GM12874 (cell line): ENCODE measurements around the gene TAF3.

Source experiments
- CTCF ChIP-seq: IDR thresholded peaks from 2 replicates; pipeline ENCODE4 v1.5.1; 2011; ENCODE audit warnings: low read depth, mild to moderate bottlenecking, control low read depth, low read length, moderate library complexity; ENCODE audit not compliant: insufficient read depth

Gene TAF3

DNA sequence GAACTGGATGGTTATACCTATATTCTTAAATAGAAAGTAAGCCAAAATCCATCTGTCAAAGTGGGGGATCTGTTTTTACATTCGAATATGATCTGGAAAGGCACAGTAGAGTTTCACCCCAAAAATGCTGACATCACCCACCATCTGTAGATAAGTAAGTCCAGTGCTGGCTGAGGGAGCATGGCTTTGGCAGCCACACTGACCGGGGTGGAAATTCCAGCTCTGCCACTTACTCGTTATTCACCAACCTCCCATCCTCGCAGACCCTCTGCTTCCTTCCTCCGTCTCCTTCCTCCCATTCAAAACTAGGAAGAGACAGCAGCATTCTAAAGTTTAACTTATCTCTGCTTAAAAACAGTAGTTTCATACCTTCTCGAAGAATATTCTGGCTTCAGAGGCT lies 151.3 kb downstream of the TAF3 start:
- no peak for TF ChIP-seq CTCF

DNA sequence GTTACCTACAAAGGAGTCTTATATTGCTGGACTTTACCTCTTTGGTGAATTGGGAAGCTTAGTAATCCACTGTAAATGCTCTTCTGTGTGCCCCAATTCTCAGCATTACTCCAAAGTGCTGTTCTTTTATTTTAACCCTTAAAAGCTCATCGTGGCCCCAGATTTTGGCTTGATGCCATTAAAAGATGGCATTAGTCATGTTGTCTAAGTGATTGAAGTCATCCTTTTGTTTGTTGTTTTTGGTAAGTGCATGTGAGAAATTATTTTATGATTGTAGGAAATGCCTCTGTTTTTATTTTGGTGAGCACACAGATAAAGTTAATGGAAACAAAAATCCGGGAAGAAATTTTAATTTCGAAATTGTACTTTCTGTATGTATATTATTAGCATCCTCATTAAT lies 153.6 kb downstream of the TAF3 start:
- no peak for TF ChIP-seq CTCF

GRCh38 chr10:7972367-7972766 lies 154.1 kb downstream of the TAF3 start:
- TF ChIP-seq CTCF, result no peak

DNA sequence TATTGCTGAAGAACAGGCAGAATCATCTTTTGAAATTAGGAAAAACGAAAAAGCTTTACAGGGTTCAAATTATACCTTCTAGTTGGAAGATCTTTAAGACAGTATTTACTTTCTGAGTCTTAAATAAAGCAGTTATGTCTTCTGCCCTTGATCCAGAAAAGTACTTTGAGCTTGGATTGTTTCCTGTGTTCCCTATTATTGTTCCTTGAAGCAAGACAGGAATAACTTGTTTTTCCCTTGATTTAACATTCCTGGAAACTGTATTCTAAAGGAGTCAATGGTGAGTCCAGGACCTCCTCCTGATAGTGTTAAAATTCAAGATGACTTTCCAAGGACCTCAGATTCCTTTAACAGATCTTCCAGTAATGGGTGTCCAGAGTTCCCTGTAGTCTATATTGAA lies 161.9 kb downstream of the TAF3 start:
- no peak for TF ChIP-seq CTCF

- TF ChIP-seq CTCF, result no peak
Observed at GRCh38 chr10:7982727-7983126, 164.4 kb downstream of the TAF3 start.

DNA sequence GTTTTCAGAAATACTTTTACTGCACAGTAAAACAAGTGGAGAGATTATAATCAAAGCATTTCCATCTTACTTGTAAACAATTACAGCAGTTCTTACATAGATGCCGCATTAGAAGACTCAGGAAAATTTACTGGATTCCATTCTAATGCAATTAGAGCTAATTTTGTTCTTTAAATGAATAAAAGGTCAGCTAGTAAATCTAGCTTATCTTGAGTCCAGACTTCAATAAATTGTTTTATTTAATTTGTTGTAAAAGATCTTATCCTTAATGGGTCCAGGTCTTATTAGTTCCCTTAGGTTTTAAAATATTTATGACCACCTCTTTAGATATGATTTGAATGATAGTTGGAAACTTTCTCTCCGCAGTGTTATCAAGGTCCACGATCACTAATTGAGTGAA lies 166.0 kb downstream of the TAF3 start:
- TF ChIP-seq CTCF, result no peak

DNA sequence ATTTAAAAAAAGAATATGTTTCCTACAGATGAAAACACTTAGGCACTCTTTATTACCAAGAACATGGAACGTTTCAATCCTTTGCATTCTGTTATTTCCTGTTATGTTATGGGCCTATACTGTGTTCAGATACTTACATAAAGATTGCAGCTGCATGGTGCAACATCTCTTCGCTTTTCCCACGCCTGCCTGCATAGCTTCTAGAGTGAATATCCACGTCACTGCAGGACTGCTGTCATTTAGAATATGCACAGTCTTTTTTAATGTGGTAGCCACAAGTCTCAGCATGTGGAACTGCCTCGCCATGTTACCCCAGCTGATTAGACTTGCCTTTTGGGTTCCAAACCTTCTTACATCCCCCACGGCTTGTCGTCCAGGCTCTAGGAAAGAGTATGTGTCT lies 166.6 kb downstream of the TAF3 start:
- TF ChIP-seq CTCF, result no peak

- TF ChIP-seq CTCF, result no peak
Observed at GRCh38 chr10:7986851-7987250, 168.5 kb downstream of the TAF3 start.
